NB4 (cell line): ENCODE data around the gene PRKRA.

Experiments used
- MAX ChIP-seq: IDR thresholded peaks from 2 replicates; pipeline ENCODE4 v1.6.1; 2011; ENCODE audit warnings: low read depth, low read length
- TF ChIP-seq, protein P1 (sequence below): IDR thresholded peaks from one replicate; pipeline ENCODE4 v1.5.1; 2012; ENCODE audit warnings: low read depth, low read length

DNA sequence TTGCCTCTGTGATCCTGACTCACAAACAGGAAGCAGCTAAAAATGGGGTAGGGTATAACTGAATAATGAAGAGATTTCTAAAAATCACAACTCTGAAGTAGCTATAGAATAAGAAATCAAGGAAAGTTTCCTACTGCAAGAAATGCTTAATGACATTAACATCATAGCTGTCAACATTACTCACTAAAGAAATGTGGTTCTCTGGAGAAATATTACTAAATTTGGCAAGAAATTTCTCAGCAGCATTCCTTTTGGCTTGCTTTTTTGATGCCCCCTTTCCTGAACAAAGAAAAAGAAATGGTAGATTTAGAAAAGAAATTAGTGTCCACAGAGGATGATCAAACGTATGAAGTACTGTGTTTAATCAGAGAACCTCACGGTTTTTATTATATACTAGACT lies 9.5 kb downstream of the PRKRA start:
- TF ChIP-seq, protein P1, sequence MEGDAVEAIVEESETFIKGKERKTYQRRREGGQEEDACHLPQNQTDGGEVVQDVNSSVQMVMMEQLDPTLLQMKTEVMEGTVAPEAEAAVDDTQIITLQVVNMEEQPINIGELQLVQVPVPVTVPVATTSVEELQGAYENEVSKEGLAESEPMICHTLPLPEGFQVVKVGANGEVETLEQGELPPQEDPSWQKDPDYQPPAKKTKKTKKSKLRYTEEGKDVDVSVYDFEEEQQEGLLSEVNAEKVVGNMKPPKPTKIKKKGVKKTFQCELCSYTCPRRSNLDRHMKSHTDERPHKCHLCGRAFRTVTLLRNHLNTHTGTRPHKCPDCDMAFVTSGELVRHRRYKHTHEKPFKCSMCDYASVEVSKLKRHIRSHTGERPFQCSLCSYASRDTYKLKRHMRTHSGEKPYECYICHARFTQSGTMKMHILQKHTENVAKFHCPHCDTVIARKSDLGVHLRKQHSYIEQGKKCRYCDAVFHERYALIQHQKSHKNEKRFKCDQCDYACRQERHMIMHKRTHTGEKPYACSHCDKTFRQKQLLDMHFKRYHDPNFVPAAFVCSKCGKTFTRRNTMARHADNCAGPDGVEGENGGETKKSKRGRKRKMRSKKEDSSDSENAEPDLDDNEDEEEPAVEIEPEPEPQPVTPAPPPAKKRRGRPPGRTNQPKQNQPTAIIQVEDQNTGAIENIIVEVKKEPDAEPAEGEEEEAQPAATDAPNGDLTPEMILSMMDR = no peak
- TF ChIP-seq MAX = no peak
